Coronary artery (tissue), 2 donors: ENCODE measurements around the gene NUTF2.
A peak's percentile ranks its signal among the peaks of the same experiment; 100 is the strongest.
"Not testable (repeated sequence)": the region's sequence is repeated elsewhere in the genome, so short reads cannot be mapped to it uniquely, and the experiment has no call there.

Source experiments
- DNase-seq: peaks from one replicate; pipeline ENCODE4 v3.0.0-alpha.2; 2017; ENCODE audit warnings: low spot score
- H3K27ac ChIP-seq, 2 donors: fragments of 200-600 bp; sonication (generic); one replicate each; pipeline ENCODE4 v1.5.1; 2016 to 2019
- H3K4me3 ChIP-seq: fragments of 200-600 bp; sonication (generic); 2 replicates; pipeline ENCODE4 v1.5.1; 2016; ENCODE audit warnings: mild to moderate bottlenecking, moderate library complexity
- CTCF ChIP-seq: fragments of 200-600 bp; sonication (generic); IDR thresholded peaks from one replicate; pipeline ENCODE4 v1.5.1; 2019; ENCODE audit warnings: antibody characterized with exemption

The NUTF2 gene

GRCh38 chr16:67910158-67910557 lies 63.4 kb downstream of the NUTF2 start:
- TF ChIP-seq CTCF: no peak
- Histone ChIP-seq H3K4me3 (no peak overlapping the region), H3K27ac (no peak overlapping the region)
- no peak for DNase-seq

GRCh38 chr16:67914758-67915495 lies 68.2 kb downstream of the NUTF2 start:
- no peak for TF ChIP-seq CTCF
- H3K4me3 ChIP-seq: no peak overlapping the region
- H3K27ac ChIP-seq: no peak overlapping the region
- no peak for DNase-seq

- not testable (repeated sequence) for H3K27ac ChIP-seq
Observed at GRCh38 chr16:67915496-67915769, 68.7 kb downstream of the NUTF2 start.

GRCh38 chr16:67915831-67916723 lies 69.3 kb downstream of the NUTF2 start:
- no peak for DNase-seq
- Histone ChIP-seq H3K27ac (peak overlapping the region in 1 of 2 donors; percentile 11), H3K4me3 (no peak overlapping the region)
- no peak for TF ChIP-seq CTCF

More at GRCh38 chr16:67915496-67915769, 68.7 kb downstream of the NUTF2 start:
- not testable (repeated sequence) for DNase-seq, H3K4me3 ChIP-seq

GRCh38 chr16:67917140-67917851 lies 70.6 kb downstream of the NUTF2 start:
- no peak for TF ChIP-seq CTCF
- Histone ChIP-seq H3K27ac (peak overlapping the region; percentile 14 to 56), H3K4me3 (no peak overlapping the region)
- DNase-seq: no peak

- DNase-seq: no peak
Observed at GRCh38 chr16:67917852-67918236, 71.1 kb downstream of the NUTF2 start.

More at GRCh38 chr16:67917852-67918236, 71.1 kb downstream of the NUTF2 start:
- no peak for TF ChIP-seq CTCF
- peak overlapping the region; percentile 14 to 56 for H3K27ac ChIP-seq
- H3K4me3 ChIP-seq: no peak overlapping the region
